ENCODE measurements around the gene PAK4.
"Not testable (repeated sequence)": the region's sequence is repeated elsewhere in the genome, so short reads cannot be mapped to it uniquely, and the experiment has no call there.

The PAK4 gene

DNA sequence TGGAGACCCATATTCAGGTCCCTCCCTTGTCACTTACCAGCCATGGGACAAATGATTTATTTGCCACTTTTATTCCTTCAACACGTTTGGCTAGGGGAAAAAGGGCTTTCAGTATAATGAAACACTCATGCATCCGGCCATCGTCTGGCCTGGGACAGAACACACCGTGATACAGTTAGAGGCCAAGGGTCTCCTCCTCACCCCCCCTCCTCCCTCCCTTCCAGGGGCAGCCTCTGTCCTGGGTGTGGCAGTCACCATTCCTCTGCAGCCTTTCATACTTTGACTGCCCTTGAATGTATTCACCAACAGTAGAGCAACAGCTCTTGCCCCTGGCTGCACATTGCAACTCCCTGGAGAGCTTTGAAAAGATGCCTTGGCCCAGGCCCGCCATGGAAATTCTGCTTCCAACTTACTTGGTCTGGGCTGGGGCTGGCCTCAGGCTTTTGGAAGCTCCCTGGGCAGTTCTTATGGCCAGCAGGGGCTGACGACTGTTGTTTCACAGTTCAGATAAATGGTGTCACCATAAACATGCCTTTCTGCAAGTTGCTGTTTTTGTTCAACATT lies 3.0 kb downstream of the PAK4 start:
- DNase-seq (ENCODE audit: low read depth in 1 of 2, low spot score in 1 of 2): no peak

DNA sequence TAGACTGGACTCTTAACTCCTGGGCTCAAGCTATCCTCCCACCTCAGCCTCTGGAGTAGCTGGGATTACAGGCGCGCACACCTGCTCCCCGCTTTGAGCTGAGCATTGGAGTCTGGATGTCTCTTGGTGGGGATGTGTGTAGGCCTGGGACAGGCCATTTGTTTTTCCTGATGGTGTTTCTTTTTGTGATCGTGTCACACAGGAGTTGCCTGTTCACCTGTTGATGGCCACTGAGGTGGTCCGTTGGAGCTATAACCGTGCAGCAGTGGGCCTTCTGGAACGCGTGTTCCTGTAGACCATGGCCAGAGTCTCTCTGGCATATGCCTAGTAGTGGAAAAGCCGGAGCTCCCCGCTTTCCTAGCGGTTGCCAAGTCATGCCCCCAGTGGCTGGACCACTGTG lies 3.5 kb downstream of the PAK4 start:
- no peak for DNase-seq (ENCODE audit: low read depth in 1 of 2, low spot score in 1 of 2)

DNA sequence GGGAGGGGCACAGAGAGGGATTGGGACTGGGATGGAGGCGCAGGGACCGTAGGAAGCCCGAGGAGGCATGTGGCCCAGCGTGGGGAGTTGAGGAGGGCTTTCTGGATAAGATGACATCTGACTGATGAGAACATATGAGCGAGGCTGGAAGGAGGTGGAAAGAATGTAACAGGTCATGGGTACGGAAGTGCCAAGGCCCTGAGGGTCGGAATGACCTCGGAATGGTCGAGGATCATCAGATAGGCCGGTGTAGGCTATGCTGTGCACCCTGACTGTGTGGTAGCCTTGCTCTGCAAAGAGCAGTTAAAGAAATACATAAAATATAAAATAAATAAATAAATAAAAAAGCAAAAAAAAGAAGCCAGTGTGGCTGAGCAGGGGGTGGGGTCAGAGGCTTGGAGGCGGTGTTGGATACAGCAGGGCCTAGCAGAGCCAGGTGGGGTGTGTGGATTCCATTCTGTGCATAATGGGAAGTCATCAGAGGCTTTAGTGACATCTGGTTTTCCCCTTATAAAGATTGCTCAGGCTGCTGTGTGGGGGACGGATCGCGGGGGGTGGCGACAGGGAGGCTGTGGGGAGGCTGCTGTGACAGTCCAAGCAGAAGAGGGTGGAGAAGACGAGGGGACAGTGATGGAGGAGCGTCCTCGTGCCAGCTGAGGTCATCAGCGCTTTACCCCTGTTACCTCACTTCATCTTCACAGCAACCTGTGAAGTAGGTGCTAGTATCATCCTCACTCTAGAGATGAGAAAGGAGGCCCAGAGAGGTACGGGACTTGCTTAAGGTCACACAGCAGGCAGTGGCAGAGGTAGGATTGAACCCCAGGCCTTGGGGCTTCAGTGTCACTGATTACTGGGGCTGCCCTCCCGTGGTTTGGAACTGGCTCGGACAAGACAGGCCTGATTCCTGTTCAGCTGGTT lies 5.0 kb downstream of the PAK4 start:
- no peak for DNase-seq (ENCODE audit: low read depth in 1 of 2, low spot score in 1 of 2)

DNA sequence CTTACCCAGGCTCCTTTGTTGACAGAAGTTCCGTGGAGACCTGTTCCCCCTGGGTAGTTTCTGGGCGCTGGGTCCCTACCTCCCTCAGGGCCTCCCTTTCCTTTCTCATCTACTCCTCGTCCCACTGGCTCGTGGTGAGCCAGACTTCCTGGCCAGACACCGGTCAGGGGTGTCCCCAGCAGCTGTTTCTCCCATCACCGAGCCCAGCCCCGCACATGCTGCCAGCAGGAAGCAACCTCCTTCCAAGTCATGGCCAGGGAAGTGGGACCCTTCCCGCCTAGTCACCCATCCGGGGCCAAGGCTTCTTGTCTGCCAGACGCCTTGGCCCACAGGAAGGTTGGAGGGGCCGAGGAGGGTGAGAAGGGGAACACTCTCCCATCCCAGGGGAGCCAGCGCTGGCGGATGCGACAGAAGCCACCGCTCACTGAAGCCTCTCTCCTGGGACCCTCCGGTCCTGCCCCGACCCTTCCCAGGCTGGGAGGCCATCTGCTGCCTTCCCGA lies 5.7 kb downstream of the PAK4 start:
- DNase-seq (ENCODE audit: low read depth in 1 of 2, low spot score in 1 of 2): no peak

DNA sequence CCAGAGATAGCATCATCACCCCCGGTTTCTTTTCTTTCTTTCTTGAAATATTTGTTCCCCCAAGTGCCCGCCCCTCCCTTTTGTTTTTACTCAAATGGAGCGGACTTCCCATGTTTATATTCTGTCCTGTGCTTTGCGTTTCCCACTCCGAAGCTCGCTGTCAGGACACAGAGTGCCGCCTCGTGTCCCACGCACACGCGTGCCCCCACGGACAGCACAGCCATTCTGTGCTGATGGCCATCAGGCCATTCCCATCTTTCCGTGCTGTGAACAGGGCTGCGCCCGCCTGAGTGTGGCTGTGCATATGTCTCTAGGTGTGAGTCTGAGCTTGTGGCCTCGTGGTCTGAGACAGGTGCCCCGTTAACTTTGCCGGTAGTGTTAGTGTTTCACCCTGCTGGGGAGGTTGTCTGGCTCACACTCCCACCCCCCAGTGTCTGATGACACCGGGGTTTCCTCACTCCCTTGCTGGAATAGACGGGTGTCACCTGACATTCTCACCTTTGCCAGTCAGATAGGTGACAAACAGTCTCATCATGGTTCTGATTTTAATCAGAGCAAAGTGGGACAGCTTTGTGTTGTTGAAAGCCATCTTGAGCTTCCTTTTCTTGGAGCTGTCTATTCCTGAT lies 6.9 kb downstream of the PAK4 start:
- no peak for DNase-seq (ENCODE audit: low read depth in 1 of 2, low spot score in 1 of 2)

DNA sequence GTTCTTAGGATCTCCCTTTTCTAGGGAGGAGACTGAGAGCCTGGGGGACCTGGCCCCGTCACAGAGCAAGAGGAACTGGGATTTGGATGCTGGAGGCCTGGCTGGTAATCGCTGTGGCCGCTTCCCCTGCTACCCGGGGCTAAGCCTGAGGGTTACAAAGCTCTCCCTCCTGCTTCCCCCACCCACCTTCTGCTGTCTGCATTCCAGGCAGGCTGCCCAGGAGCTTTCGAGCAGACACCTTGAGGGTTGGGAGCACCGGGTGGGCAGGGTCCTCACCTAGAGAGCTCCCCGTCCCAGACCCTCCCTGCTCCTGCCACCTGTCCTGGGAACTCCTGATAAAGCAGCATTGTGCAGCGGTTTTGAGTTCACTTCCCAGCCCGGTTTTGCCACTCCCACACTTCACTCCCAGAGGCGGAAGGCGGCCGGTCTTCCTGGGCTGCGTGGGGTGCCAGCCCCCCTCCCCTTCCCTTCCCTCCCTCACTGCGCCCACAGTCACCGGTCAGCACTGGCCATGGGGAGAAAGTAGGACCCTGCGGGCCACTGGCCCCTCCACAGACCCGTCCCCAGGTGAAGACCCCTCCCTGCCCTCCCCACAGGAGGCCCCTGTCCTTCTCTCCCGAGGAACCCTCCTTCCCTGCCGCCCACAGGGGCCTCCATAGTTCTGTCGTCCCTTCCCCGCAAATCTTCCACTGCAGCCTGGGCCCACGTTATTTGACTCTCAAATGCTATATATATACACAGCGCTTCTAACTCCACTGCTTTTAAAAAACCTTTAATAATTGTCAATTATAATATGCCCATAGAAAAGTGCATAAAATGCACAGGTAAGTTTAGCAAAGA lies 8.1 kb downstream of the PAK4 start:
- DNase-seq (ENCODE audit: low read depth in 1 of 2, low spot score in 1 of 2): no peak

DNA sequence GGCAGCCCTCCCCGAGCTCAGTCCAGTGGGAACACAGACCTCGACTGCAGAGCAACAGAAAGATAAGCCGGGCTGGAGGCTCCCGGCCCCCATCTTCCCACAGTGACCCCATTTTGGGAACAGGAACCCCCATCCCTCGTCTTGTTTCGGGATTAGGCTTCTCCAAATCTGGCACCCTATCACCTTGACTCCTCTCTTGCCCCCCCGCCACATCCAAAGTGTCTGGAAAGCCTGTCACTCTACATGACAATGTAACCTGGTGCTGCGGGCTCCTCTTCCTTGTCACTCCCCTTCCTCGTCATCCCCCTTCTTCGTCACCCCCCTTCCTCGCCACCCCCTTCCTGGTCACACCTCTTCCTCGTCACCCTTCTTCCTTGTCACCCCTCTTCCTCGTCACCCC lies 10.1 kb downstream of the PAK4 start:
- DNase-seq (ENCODE audit: low read depth in 1 of 2, low spot score in 1 of 2): no peak

DNA sequence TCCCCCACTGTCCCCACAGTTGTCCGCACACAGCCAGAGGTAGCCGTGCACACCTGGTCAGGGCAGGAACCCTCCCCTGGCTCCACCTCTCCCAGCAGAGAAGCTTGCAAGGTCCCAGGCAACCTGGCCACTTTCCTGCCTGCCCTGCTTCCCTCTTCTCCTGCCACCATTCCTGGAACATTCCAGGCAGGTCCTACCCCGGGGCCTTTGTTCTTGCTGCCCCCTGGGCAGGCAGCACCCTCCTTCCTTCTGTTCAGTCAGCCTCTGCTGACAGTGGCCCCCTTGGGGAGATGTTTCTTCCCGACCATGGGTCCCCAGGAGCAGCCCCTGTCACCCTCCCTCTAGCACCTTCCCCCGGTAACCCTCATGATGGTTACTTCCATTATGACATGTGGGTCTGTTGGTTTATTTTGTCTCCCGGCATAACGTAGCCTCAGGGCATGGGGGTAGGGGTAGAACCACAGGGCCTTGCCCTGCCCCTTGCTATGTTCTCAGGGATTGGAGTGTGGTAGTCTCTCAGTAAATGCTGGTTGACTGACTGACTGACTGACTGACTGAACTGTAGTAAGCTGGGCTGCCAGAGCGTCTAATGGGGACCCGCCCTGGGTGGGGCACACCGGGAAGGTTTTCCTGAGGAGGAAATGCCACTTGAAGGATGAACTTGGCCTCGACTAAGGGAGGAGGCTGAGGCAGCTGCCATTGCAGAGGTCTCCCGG lies 10.8 kb downstream of the PAK4 start:
- no peak for DNase-seq (ENCODE audit: low read depth in 1 of 2, low spot score in 1 of 2)

DNA sequence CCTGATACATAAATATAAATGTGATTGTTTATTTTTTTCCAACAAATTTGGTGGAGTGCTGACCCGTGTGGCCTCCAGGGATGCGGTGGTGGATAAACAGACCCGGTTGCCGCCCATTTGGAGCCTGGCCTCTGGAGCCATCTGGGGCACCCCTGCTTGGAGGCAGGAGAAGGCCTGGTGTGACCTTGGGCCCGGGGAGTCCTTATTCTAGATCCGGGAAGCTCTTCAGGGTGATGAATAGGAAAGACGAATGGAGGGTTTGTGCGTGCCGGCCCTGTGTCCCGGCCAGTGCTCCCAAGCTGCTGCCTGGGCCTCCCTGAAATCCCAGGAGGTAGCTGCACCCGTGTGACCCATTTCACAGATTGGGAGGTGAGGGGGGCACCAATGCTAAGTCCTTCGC lies 11.5 kb downstream of the PAK4 start:
- DNase-seq (ENCODE audit: low read depth in 1 of 2, low spot score in 1 of 2): no peak

DNA sequence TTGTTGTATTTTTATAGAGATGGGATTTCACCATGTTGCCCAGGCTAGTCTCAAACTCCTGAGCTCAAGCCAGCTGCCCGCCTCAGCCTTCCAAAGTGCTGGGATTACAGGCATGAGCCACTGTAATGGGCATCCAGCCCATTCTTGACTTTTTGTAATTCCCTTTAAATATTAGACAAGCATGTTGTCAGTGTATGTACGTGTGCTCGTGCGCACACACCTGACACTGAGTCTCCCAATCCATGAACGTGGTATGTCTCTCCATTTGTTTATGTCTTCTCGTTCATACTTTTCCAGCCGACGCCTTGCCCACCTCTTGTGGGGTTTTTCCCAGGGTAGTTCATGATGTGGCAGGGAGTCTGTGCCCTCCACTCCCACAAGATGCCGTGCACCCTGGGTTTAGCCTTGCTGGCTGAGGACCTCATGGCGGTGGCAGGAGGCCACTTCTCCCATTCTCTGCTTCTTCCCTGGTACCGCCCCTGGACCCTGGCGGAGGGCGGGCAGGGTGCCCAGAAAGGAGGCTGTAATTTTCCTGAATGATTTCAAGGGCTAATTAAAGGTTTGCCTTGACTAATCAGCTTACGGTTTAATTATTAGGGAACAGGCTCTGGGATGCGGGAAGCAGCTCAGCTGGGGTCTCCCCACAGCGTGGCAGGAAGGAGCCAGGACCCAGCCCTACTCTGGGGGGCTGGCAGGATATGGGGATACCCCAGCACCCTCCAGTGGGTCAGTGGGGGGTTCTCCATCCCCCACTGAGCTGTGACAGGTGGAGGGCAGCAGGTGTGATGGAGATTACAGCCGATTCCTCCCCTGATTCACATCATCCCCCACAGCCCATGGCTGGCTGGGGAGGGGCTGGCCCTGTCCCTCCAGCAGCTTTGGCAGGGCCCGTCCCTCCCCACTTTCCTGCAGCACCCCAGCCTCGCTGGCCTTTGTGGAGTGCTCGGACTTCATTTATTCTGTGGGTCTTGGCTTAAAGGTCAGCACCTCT lies 12.9 kb downstream of the PAK4 start:
- no peak for DNase-seq (ENCODE audit: low read depth in 1 of 2, low spot score in 1 of 2)

DNA sequence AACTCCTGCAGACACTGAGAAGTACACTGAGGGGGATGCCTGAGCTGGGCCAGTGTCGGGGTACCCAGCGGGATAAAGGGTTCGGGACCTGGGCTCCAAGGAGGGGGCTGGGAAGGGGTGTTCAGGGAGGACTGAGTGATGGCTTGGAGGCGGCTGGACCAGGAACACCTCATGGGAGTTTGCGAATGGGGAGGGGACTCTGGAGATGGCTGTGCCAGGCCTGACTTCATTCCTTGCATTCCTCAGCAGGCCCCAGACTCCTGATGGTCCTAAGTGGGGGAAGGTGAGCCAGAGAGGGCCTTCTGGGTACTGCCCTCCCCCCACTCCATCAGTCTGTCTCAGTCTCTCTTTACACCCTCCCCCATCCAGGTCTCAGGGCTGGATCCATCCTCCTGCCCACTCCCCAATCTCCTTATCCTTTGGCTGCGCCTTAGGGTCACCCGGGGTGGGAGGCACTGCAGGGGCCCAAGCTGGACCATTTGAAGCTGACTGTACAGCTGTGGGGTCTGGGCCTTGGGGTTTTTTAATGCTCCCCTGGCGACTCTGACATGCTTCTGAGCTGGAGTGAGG lies 13.8 kb downstream of the PAK4 start:
- no peak for DNase-seq (ENCODE audit: low read depth in 1 of 2, low spot score in 1 of 2)

DNA sequence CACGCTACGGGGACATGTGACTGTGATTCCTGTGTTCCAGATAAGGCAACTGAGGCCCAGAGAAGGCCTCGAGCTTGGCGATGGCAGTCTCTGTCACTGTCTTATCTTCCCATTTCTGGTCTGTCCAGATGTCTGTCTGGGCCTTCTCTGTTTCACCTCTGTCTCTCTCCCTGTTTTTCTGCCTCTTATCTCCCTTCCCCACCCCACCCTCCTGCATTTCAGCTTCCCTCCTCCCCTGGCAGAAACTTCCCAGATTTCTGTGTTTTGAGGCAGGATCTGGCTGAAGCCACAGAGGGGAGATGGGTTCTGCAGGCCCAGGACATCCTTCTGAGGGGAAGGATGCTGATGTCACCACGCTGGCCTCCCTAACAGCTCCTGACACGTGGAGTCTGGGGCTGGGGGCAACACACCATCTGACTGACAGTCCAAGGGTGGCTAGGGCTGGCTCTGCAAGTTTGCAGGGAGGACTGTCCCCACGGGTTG lies 14.4 kb downstream of the PAK4 start:
- DNase-seq (ENCODE audit: low read depth in 1 of 2, low spot score in 1 of 2): no peak

DNA sequence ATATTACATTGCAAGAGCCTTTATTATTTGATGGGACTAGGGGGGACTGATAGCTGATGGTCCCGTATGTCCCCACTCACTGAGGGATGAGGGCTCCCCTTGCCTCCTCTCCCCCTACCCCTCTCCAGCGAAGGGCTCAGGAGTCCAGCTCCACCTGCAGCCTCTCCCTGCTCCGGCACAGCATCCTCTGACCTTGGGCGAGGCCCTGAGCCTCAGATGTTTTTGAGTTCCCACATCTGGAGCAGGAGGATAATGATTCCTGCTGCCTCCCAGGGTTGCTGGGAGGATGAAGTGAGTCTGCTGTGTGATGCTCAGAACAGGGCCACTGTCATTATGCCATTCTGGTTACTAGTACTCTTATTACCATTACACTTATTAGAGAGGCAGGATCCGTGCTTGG lies 15.0 kb downstream of the PAK4 start:
- DNase-seq (ENCODE audit: low read depth in 1 of 2, low spot score in 1 of 2): no peak

DNA sequence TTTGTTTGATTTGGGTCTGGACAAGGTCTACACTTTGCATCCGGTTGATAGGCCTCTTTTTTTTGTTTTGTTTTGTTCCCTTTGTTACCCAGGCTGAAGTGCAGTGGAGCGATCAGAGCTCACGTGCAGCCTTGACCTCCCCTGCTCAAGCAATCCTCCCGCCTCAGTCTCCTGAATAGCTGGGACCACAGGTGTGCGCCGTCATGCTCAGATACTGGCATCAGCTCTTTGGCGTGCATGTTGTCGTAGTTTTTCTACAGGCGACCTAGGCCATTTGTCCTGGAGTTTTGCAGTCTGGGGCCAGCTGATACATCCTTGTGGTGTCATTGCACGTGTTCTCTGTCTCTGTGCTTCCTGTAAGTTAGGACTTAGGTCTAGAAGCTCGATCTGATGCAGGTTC lies 16.3 kb downstream of the PAK4 start:
- DNase-seq (ENCODE audit: low read depth in 1 of 2, low spot score in 1 of 2): no peak

DNA sequence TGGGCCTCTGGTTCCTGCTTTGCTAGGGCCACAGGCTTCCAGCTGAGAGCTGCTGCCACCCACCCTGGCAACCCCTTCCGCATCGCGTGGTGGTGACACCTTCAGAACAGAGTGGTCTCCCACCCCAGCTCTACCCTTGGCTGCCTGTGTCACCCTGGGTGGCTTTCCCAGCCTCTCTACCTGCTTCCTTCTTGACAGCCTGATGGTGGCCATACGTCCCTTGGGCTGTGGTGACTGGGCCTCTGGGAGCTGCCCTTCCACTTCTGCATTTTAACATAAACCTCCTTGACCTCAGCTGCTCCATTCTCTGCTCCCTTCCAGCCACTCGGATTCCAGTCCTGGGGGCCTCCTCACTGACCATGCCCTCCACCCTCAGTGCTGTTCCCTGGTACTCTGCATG lies 17.0 kb downstream of the PAK4 start:
- no peak for DNase-seq (ENCODE audit: low read depth in 1 of 2, low spot score in 1 of 2)

DNA sequence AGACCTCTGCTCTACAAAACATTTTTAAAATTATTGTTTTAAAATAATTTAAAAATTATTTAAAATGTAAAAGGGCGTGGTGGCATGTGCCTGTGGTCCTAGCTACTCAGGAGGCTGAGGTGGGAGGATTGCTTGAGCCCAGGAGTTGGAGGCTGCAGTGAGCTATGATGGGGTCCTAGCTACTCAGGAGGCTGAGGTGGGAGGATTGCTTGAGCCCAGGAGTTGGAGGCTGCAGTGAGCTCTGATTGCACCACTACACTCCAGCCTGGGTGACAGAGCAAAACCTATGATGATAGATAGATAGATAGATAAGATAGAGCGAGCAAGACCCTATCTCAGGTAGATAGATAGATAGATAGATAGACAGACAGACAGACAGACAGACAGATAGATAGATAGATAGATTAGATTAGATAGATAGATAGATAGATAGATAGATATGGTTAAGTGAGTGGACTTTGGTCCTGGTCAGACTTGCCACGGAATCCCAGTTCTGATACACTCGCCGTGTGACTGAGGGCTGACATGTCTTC lies 18.2 kb downstream of the PAK4 start:
- DNase-seq (ENCODE audit: low read depth in 1 of 2, low spot score in 1 of 2): not testable (repeated sequence)

DNA sequence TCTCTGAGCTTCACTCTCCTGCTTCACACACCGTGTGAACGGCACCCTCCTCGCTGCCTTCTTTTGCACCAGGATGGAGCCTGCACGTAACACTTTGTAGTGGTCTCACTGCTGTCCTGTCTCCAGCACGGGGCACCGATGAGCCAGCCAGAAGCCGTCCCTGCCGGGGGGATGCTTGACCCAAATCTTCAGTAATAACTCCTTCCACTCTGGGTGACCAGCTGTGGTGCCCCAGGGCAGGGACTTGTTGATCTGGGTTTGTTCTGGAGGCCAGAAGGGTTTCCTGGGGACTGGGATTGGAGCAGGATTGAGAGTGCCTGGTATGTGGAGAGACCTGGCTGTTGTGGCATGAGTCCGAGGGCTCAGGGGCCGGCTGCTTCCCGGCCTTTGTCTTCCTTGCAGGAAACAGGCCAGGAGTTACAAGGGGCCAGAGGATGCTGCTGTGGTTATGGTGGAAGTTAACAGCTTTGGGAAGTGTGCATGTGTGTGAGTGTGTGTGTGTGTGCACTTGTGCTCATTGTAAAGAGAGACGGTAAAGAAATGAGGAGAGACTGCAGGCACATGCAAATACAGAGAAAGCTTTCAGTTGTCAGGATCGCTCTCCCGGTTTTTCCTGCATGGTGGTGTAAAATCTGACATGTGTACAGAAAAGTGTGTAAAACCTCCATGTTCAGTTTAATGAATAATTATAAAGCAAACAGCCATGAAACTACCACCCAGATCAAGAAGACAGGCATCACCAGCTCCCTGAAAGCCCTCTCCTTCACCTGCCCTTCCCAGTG lies 18.9 kb downstream of the PAK4 start:
- no peak for DNase-seq (ENCODE audit: low read depth in 1 of 2, low spot score in 1 of 2)
